MCF 10A (cell line): ENCODE measurements around the gene MKNK1. TPM values are rescaled to one million over a fixed set of nuclear protein-coding genes. Genes with fewer than 3 reads are reported as not detected.

Experiments used
- BruUV-seq: library from RNA; stranded (reverse); fragments of 400-500 nt; replicated peaks from 2 replicates; lab custom pipeline; 2021; lab: Mats Ljungman, UMichigan
- CTCF ChIA-PET: fragments of 300-600 bp; sonication (Branson Sonifier 250); formaldehyde crosslinking; extraction: SDS; loops from one replicate; lab custom pipeline; 2021; ENCODE audit warnings: antibody characterized with exemption, inconsistent platforms; lab: Yijun Ruan, JAX
- POLR2A ChIA-PET: fragments of 300-600, 350-650 bp; sonication (Branson Sonifier 250); formaldehyde crosslinking; extraction: SDS; loops from one replicate; lab custom pipeline; 2020; ENCODE audit warnings: antibody characterized with exemption, inconsistent platforms; lab: Yijun Ruan, JAX
- DNase-seq: peaks from one replicate; pipeline ENCODE4 v3.0.0-alpha.2; 2018; ENCODE audit not compliant: unreplicated experiment
- H3K27ac Mint-ChIP-seq: one replicate; pipeline ENCODE4 v1.8.0; 2022; ENCODE audit warnings: mild to moderate bottlenecking, low read depth, mixed read lengths; ENCODE audit not compliant: unreplicated experiment
- H3K27me3 Mint-ChIP-seq: one replicate; pipeline ENCODE4 v1.8.0; 2022; ENCODE audit warnings: mixed read lengths; ENCODE audit not compliant: insufficient read depth, unreplicated experiment
- H3K36me3 Mint-ChIP-seq: one replicate; pipeline ENCODE4 v1.8.0; 2022; ENCODE audit warnings: mild to moderate bottlenecking, moderate library complexity, mixed read lengths; ENCODE audit not compliant: insufficient read depth, unreplicated experiment
- H3K4me1 Mint-ChIP-seq: one replicate; pipeline ENCODE4 v1.8.0; 2022; ENCODE audit warnings: mixed read lengths; ENCODE audit not compliant: insufficient read depth, unreplicated experiment
- H3K4me3 Mint-ChIP-seq: one replicate; pipeline ENCODE4 v1.8.0; 2022; ENCODE audit warnings: mild to moderate bottlenecking, moderate library complexity, mixed read lengths; ENCODE audit not compliant: unreplicated experiment
- H3K9me3 Mint-ChIP-seq: one replicate; pipeline ENCODE4 v1.8.0; 2022; ENCODE audit warnings: mixed read lengths; ENCODE audit not compliant: unreplicated experiment
- intact Hi-C: fragments of 100-400 bp; cut with micrococcal nuclease; formaldehyde crosslinking; loops from 2 replicates; pipeline ENCODE4 v1.14.1; 2022
- total RNA-seq: library from RNA; stranded (reverse); gene quantifications from 2 replicates; pipeline ENCODE4 v1.2.3, GENCODE V29; 2022
- TF ChIP-seq, protein P1 (sequence below): fragments of 200-600 bp; IDR thresholded peaks from one replicate; pipeline ENCODE4 v1.8.0; 2022; ENCODE audit warnings: antibody characterized with exemption, mild to moderate bottlenecking; ENCODE audit not compliant: unreplicated experiment

Gene MKNK1
- total RNA-seq, 1 experiment from 2014 or later: 25.6 TPM

DNA sequence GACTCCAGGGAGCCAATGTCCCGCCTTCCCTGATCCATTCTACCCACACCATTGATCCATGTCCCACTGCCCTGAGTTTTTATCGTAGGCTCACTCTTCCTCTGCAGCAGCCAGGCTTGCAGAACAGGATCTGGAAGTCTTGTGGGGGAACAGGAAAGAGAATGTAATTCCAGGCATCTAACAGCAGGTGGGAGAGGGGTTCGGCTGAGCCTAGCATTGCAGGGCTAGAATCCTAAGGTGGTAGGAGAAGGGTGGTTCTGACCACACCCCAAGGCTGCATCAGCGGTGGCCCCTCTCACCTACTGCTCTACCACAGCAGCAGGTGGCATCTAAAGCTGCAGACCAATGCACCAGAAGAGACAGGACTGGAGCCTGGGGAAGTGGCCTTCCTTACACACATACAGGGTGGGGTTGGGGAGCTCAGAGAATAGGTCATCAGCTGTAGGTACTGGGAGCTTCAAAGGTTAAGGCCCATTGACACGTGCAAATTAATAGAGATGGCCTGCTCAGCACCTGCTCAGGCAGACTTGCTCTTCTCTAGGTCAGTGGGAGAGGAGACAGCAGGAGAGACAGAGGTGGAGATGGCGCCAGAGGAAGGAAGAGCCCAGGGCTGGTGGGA lies 73.2 kb downstream of the MKNK1 start:
- intact Hi-C loops: no loop called here
- Mint-ChIP-seq H3K27me3 (peaks cover 14% of the 10 kb centered on the region), H3K36me3 (no peaks in the 10 kb centered on the region), H3K4me1 (peaks cover 6% of the 10 kb centered on the region), H3K27ac (no peak overlapping the region), H3K9me3 (no peaks in the 10 kb centered on the region), H3K4me3 (no peak overlapping the region)
- TF ChIP-seq, protein P1, sequence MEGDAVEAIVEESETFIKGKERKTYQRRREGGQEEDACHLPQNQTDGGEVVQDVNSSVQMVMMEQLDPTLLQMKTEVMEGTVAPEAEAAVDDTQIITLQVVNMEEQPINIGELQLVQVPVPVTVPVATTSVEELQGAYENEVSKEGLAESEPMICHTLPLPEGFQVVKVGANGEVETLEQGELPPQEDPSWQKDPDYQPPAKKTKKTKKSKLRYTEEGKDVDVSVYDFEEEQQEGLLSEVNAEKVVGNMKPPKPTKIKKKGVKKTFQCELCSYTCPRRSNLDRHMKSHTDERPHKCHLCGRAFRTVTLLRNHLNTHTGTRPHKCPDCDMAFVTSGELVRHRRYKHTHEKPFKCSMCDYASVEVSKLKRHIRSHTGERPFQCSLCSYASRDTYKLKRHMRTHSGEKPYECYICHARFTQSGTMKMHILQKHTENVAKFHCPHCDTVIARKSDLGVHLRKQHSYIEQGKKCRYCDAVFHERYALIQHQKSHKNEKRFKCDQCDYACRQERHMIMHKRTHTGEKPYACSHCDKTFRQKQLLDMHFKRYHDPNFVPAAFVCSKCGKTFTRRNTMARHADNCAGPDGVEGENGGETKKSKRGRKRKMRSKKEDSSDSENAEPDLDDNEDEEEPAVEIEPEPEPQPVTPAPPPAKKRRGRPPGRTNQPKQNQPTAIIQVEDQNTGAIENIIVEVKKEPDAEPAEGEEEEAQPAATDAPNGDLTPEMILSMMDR: peak; percentile 14
- DNase-seq: no peak
- BruUV-seq: no TSS peak
- POLR2A ChIA-PET: no interaction called here
- CTCF ChIA-PET: interaction anchor here (1.0 to 6.6 kb wide), 9 partner anchors 8 to 421 kb away, joined by 3 to 223 read pairs (median 33); a partner anchor contains a TSS

DNA sequence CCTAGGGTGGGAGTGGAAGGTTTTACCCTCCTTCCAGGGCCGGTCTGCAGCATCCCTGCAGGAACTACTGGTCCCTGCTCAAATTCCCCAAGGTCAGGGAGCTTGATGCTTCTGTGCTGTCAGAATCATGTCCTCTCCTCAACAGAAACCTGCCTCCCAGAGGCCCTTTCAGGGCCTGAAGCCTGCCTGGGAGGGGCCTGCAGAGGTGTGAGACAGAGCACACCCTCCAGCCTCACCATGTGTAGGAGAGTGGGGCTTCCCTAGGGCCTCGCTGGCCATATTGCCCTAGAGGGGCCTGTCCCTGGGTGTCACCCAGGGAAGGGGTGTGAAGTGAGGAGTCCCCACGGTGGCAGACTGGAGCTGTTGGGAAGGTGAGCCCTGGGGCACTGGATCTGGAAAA lies 73.8 kb downstream of the MKNK1 start:
- Mint-ChIP-seq H3K36me3 (no peaks in the 10 kb centered on the region), H3K27ac (no peak overlapping the region), H3K27me3 (peaks cover 14% of the 10 kb centered on the region), H3K4me3 (no peak overlapping the region), H3K4me1 (peaks cover 6% of the 10 kb centered on the region), H3K9me3 (no peaks in the 10 kb centered on the region)
- ChIA-PET POLR2A (no interaction called here), CTCF (interaction anchor here (0.6 to 6.6 kb wide), 14 partner anchors 9 to 422 kb away, joined by 3 to 223 read pairs (median 11); a partner anchor contains a TSS)
- TF ChIP-seq, protein P1: no peak
- no TSS peak for BruUV-seq
- intact Hi-C loops: no loop called here
- DNase-seq: no peak

DNA sequence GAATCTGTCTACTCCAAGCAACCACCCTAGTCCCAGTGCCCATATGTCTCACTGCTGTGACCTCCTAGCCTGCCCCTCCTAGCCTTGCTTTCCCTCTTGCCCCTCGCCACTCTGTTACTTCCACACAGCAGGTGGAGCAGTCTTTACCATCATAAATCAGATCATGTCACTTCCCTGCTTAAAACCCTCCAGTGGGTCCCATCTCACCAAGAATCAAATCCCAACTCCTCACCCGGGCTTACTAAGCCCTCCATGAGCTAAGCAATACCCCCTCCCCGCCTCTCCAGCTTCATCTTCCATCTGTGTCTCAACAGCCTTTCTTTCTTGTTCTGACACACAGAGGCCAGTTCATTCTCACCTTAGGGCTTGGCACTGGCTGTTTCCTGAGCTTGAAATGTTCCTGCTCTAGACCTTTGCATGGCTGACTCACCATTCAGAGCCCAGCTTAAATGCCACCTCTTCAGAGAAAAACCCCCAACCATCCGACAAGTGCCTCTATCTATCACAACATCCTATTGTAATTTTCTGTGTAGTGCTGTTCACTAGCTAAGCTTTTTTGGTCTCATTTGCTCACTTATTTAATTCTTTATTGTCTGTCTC lies 74.9 kb downstream of the MKNK1 start:
- ChIA-PET CTCF (interaction anchor here (0.5 to 6.6 kb wide), 31 partner anchors 10 to 218 kb away, joined by 3 to 223 read pairs (median 4); a partner anchor contains a TSS), POLR2A (interaction anchor here (1.3 kb wide), 1 partner anchor 11 kb away, joined by 8 read pairs; no protein-coding TSS in a partner anchor)
- Mint-ChIP-seq H3K27me3 (peaks cover 14% of the 10 kb centered on the region), H3K36me3 (no peaks in the 10 kb centered on the region), H3K27ac (no peak overlapping the region), H3K9me3 (no peaks in the 10 kb centered on the region), H3K4me1 (peaks cover 8% of the 10 kb centered on the region), H3K4me3 (no peak overlapping the region)
- TF ChIP-seq, protein P1: no peak
- DNase-seq: peak; percentile 80
- intact Hi-C loops: no loop called here
- no TSS peak for BruUV-seq

DNA sequence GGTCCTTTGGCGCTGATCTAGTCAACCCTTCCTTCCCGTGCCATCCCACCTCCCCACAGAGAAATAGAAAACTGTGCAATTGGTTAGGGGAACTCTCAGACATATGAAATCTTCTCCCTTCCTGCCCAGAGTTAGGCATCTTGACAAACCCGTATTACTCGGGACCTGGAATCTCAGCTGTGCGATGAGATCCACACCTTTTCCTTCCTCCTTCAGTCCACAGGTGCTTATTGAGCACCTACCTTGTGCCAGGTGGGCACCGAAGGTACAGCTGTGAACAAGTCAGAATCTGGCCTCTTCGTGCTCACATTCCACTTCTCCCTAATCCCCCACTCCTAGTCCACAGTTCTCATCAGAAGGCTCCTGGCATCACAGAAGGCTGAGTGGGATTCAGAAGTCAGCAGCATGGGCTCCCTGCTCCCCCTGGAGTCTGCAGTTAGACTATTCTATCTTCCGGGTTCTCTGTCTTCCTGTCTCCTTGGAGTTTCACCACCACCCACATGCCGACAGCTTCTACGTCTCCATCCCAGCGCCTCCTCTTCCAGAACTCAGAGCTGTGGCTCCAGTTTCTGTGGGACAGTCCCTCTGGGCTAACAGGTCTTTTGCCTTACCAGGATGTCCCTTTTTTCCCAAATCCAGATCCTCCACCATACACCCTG lies 75.6 kb downstream of the MKNK1 start:
- TF ChIP-seq, protein P1: no peak
- Mint-ChIP-seq H3K4me3 (no peak overlapping the region), H3K9me3 (no peaks in the 10 kb centered on the region), H3K36me3 (no peaks in the 10 kb centered on the region), H3K4me1 (peaks cover 12% of the 10 kb centered on the region), H3K27me3 (peaks cover 14% of the 10 kb centered on the region), H3K27ac (no peak overlapping the region)
- ChIA-PET CTCF (interaction anchor here (0.5 to 6.6 kb wide), 33 partner anchors 10 to 287 kb away, joined by 3 to 223 read pairs (median 4); a partner anchor contains a TSS), POLR2A (interaction anchor here (1.0 to 1.3 kb wide), 2 partner anchors 11 to 51 kb away, joined by 6 to 8 read pairs; no protein-coding TSS in a partner anchor)
- BruUV-seq: no TSS peak
- DNase-seq: no peak
- intact Hi-C loops: loop anchor here (1.0 kb wide), 3 partner anchors 51 to 122 kb away; no protein-coding TSS in a partner anchor
